Naive thymus-derived CD4-positive, alpha-beta T cell (primary cell): Measurements from ENCODE around the gene PIK3CD. TPM values are rescaled to one million over a fixed set of nuclear protein-coding genes. Genes with fewer than 3 reads are reported as not detected.

Experiments used
- ATAC-seq: fragments of 150-1000 bp; cut with Tn5 transposase; 2 replicates; pipeline ENCODE4 v1.10.0; 2021; ENCODE audit warnings: mild to moderate bottlenecking, moderate library complexity
- CTCF ChIA-PET: fragments of 350-600 bp; sonication (Branson Sonifier 250); formaldehyde crosslinking; loops from one replicate; lab custom pipeline; 2021; ENCODE audit warnings: antibody characterized with exemption; lab: Charles Lee
- POLR2A ChIA-PET: fragments of 350-600 bp; sonication (Branson Sonifier 250); formaldehyde crosslinking; loops from one replicate; lab custom pipeline; 2021; ENCODE audit warnings: antibody characterized with exemption, inconsistent platforms; lab: Charles Lee
- DNase-seq, 9 donors: peaks; one replicate each; pipeline versions ENCODE4 v3.0.0 to v3.0.0-alpha.2; 2020 to 2022; ENCODE audit warnings: mixed read lengths in 1 of 9
- H3K27ac ChIP-seq: one replicate; pipeline ENCODE4 v1.7.0; 2013; ENCODE audit warnings: mild to moderate bottlenecking, low read depth, low read length, moderate library complexity
- H3K27me3 ChIP-seq, 2 donors: one replicate each; pipeline ENCODE4 v1.7.0; 2013; ENCODE audit warnings: low read length in 2 of 2, mild to moderate bottlenecking in 2 of 2, moderate library complexity in 2 of 2; ENCODE audit not compliant: control insufficient read depth in 2 of 2, insufficient read depth in 2 of 2
- H3K36me3 ChIP-seq, 3 experiments: 1 replicate in 2 of 3; 2 replicates in 1 of 3; pipeline ENCODE4 v1.7.0; 2013; ENCODE audit warnings: low read length in 3 of 3, mild to moderate bottlenecking in 3 of 3, moderate library complexity in 1 of 3; ENCODE audit not compliant: insufficient read depth in 3 of 3, control insufficient read depth in 2 of 3
- H3K4me1 ChIP-seq, 2 donors: one replicate each; pipeline ENCODE4 v1.7.0; 2013; ENCODE audit warnings: low read length in 2 of 2, mild to moderate bottlenecking in 2 of 2, moderate library complexity in 1 of 2; ENCODE audit not compliant: control insufficient read depth in 2 of 2, insufficient read depth in 2 of 2
- H3K4me3 ChIP-seq: 2 replicates; pipeline ENCODE4 v1.7.0; 2013; ENCODE audit warnings: mild to moderate bottlenecking, low read length
- H3K9me3 ChIP-seq, 3 experiments: 1 replicate in 2 of 3; 2 replicates in 1 of 3; pipeline ENCODE4 v1.7.0; 2013; ENCODE audit warnings: low read length in 3 of 3; ENCODE audit not compliant: control insufficient read depth in 2 of 3
- H3K27ac Mint-ChIP-seq, 9 donors: one replicate each; pipeline ENCODE4 v1.8.0; 2020 to 2022; ENCODE audit warnings: mixed read lengths in 9 of 9, mild to moderate bottlenecking in 8 of 9, moderate library complexity in 5 of 9, inconsistent platforms in 2 of 9
- H3K27me3 Mint-ChIP-seq, 5 donors: one replicate each; pipeline ENCODE4 v1.8.0; 2021 to 2022; ENCODE audit warnings: mixed read lengths in 5 of 5, mild to moderate bottlenecking in 1 of 5
- H3K36me3 Mint-ChIP-seq, 5 donors: one replicate each; pipeline ENCODE4 v1.8.0; 2020 to 2022; ENCODE audit warnings: mixed read lengths in 5 of 5, mild to moderate bottlenecking in 3 of 5, inconsistent platforms in 1 of 5
- H3K4me1 Mint-ChIP-seq, 7 donors: one replicate each; pipeline ENCODE4 v1.8.0; 2020 to 2022; ENCODE audit warnings: mixed read lengths in 7 of 7, mild to moderate bottlenecking in 3 of 7, inconsistent platforms in 1 of 7
- H3K4me3 Mint-ChIP-seq, 10 donors: one replicate each; pipeline ENCODE4 v1.8.0; 2020 to 2022; ENCODE audit warnings: mild to moderate bottlenecking in 10 of 10, mixed read lengths in 10 of 10, moderate library complexity in 6 of 10, inconsistent platforms in 2 of 10
- H3K9me3 Mint-ChIP-seq, 11 donors: one replicate each; pipeline ENCODE4 v1.8.0; 2020 to 2022; ENCODE audit warnings: mixed read lengths in 11 of 11, mild to moderate bottlenecking in 4 of 11, inconsistent platforms in 1 of 11, moderate library complexity in 1 of 11
- intact Hi-C, 2 donors: fragments of 100-400 bp; cut with micrococcal nuclease; formaldehyde crosslinking; loops; one replicate each; pipeline ENCODE4 v1.15.1; 2023
- polyA plus RNA-seq, 2 donors: library from polyadenylated mRNA; unstranded; fragments of 300-500 nt; fragmentation: Illumina TruSeq; gene quantifications; one replicate each; pipeline ENCODE4 v1.2.3, GENCODE V29; 2021
- total RNA-seq, 6 experiments: library from RNA in 5 of 6; stranded (reverse) in 5 of 6; gene quantifications; 1 replicate in 5 of 6; 2 replicates in 1 of 6; pipeline ENCODE4 v1.2.3 and lab custom pipeline; 2021 to 2026

PIK3CD gene
- total and polyA plus RNA-seq, 7 experiments from 2014 or later: 74.9 to 313 (median 280) TPM

- no peaks in the 10 kb centered on the region for H3K27me3 Mint-ChIP-seq
- Histone ChIP-seq H3K27me3 (no peaks in the 10 kb centered on the region), H3K9me3 (no peaks in the 10 kb centered on the region), H3K36me3 (peaks cover 4 to 11% (median 11%) of the 10 kb centered on the region in 3 experiments), H3K4me3 (no peak overlapping the region), H3K4me1 (peaks cover 0 to 5% of the 10 kb centered on the region in 2 donors), H3K27ac (no peak overlapping the region)
- POLR2A ChIA-PET: interaction anchor here (0.6 to 0.7 kb wide), 2 partner anchors 14 to 1716 kb away, joined by 3 to 4 read pairs; no protein-coding TSS in a partner anchor
- peak overlapping the region in 1 of 10 donors; percentile 49 for H3K4me3 Mint-ChIP-seq
- no peaks in the 10 kb centered on the region for H3K9me3 Mint-ChIP-seq
- peaks cover 2 to 42% (median 21%) of the 10 kb centered on the region in 7 donors for H3K4me1 Mint-ChIP-seq
- H3K36me3 Mint-ChIP-seq: peaks cover 5 to 12% (median 8%) of the 10 kb centered on the region in 5 donors
- peak overlapping the region in 1 of 9 donors; percentile 4 for H3K27ac Mint-ChIP-seq
- intact Hi-C loops: no loop called here
- ATAC-seq: no peak
- CTCF ChIA-PET: interaction anchor here (0.6 to 1.4 kb wide), 5 partner anchors 9 to 181 kb away, joined by 3 to 4 read pairs (median 3); no protein-coding TSS in a partner anchor
- DNase-seq: peak in 6 of 9 donors; percentile 5 to 39 (median 18)
Measured at GRCh38 chr1:9770298-9770697, 118.8 kb downstream of the PIK3CD start.

DNA sequence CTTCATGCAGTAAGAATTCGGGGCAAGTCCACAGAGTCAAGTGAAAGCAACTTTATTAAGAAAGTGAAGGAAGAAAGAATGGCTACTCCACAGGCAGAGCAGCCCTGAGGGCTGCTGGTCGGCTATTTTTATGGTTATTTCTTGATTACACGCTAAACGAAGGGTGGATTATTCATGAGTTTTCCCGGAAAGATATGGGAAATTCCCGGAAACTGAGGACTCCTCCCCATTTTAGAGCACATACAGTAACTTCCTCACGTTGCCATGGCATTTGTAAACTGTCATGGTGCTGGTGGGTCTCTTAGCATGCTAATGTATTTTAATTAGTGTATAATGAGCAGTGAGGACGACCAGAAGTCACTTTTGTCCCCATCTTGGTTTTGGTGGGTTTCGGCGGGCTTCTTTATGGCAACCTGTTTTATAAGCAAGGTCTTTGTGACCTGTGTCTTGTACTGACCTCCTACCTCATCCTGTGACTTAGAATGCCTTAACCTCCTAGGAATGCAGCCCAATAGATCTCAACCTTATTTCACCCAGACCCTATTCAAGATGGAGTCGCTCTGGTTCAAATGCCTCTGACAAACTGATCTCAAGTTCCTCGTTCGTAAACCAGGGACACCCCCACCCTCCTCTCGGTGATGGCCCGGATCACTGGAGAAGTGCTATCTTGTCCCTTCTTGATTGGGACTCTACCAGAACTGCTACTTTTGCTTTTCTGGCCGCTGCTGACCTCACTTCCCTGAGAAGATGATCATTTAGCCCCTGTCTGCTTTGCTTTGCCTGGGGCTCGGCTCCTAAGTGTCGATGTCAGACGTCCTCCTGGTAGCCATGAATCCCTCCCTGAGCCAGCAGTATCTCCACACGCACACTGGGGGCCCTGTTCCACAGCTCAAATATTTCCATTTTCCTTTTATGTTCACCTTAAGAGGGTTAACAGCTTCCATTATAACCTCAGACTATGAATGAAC is 123.5 kb downstream of the PIK3CD start:
- Mint-ChIP-seq H3K4me3 (no peak overlapping the region), H3K9me3 (no peaks in the 10 kb centered on the region), H3K4me1 (peaks cover 5 to 42% (median 27%) of the 10 kb centered on the region in 7 donors), H3K36me3 (peaks cover 5 to 12% (median 10%) of the 10 kb centered on the region in 5 donors), H3K27ac (peak overlapping the region in 4 of 9 donors; percentile 22 to 59 (median 40)), H3K27me3 (no peaks in the 10 kb centered on the region)
- ChIA-PET CTCF (no interaction called here), POLR2A (no interaction called here)
- intact Hi-C loops: no loop called here
- H3K27me3 ChIP-seq: no peaks in the 10 kb centered on the region
- H3K27ac ChIP-seq: no peak overlapping the region
- H3K9me3 ChIP-seq: no peaks in the 10 kb centered on the region
- peaks cover 4 to 11% (median 11%) of the 10 kb centered on the region in 3 experiments for H3K36me3 ChIP-seq
- ATAC-seq (no peak), DNase-seq (no peak)
- H3K4me3 ChIP-seq: no peak overlapping the region
- no peaks in the 10 kb centered on the region for H3K4me1 ChIP-seq

DNA sequence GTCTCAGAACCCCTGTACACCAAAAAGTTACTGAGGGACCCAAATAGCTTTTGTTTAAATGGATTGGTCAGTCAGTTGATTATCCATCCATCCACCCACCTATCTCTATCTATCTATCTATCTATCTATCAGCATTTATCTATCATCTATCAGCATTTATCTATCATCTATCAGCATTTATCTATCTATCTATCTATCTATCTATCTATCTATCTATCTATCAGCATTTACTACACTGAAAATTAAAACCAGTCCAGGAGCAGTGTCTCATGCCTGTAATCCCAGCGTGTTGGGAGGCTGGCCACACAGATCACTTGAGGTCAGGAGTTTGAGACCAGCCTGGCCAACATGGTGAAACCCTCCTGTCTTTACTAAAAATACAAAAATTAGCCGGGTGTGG is 125.2 kb downstream of the PIK3CD start:
- Mint-ChIP-seq H3K27me3 (no peaks in the 10 kb centered on the region), H3K27ac (peak overlapping the region in 1 of 9 donors; percentile 38)
- H3K27me3 ChIP-seq: no peaks in the 10 kb centered on the region

More for the DNA sequence above, 125.2 kb downstream of the PIK3CD start:
- no peaks in the 10 kb centered on the region for H3K9me3 ChIP-seq
- peaks cover 5 to 12% (median 10%) of the 10 kb centered on the region in 5 donors for H3K36me3 Mint-ChIP-seq
- no peaks in the 10 kb centered on the region for H3K4me1 ChIP-seq
- DNase-seq (no peak), ATAC-seq (no peak)
- no peaks in the 10 kb centered on the region for H3K9me3 Mint-ChIP-seq
- intact Hi-C loops: no loop called here
- H3K4me1 Mint-ChIP-seq: peaks cover 5 to 37% (median 30%) of the 10 kb centered on the region in 7 donors
- no peak overlapping the region for H3K27ac ChIP-seq
- H3K4me3 Mint-ChIP-seq: no peak overlapping the region
- CTCF ChIA-PET: interaction anchor here (0.6 kb wide), 1 partner anchor 23 kb away, joined by 4 read pairs; no protein-coding TSS in a partner anchor
- peaks cover 4 to 11% (median 11%) of the 10 kb centered on the region in 3 experiments for H3K36me3 ChIP-seq
- POLR2A ChIA-PET: no interaction called here
- H3K4me3 ChIP-seq: no peak overlapping the region

Other genes starting within 250 kb of the PIK3CD start
- gene SLC25A33, start 112.3 kb upstream of the PIK3CD start, total RNA-seq: 1 to 10 TPM; 2.5 to 5.8 (median 3.9) TPM
- 1 to 10 TPM; 7.0 to 8.0 TPM for gene SLC25A33, start 112.3 kb upstream of the PIK3CD start, polyA plus RNA-seq
- 10 to 100 TPM in 3 of 5 experiments, 1 to 10 TPM in 2; 9.0 to 18.5 (median 10.0) TPM for gene TMEM201, start 62.8 kb upstream of the PIK3CD start, total RNA-seq
- gene TMEM201, start 62.8 kb upstream of the PIK3CD start, polyA plus RNA-seq: 1 to 10 TPM; 1.0 to 3.3 TPM
- gene CLSTN1, start 172.2 kb downstream of the PIK3CD start, total RNA-seq: 100 to 1,000 TPM in 1 of 5 experiments, 10 to 100 TPM in 4; 68.6 to 116 (median 85.6) TPM
- gene CLSTN1, start 172.2 kb downstream of the PIK3CD start, polyA plus RNA-seq: 10 to 100 TPM; 16.9 to 40.2 TPM